Measurements from ENCODE around the gene TMPRSS2. TPM values are rescaled to one million over a fixed set of nuclear protein-coding genes. Genes with fewer than 3 reads are reported as not detected.

TMPRSS2 gene
- total and polyA plus RNA-seq, 9 of the 15 experiments (the other 6 are each of a cell fraction or from before 2014, with no cell fraction given) = 0.20 TPM; not detected in 8

DNA sequence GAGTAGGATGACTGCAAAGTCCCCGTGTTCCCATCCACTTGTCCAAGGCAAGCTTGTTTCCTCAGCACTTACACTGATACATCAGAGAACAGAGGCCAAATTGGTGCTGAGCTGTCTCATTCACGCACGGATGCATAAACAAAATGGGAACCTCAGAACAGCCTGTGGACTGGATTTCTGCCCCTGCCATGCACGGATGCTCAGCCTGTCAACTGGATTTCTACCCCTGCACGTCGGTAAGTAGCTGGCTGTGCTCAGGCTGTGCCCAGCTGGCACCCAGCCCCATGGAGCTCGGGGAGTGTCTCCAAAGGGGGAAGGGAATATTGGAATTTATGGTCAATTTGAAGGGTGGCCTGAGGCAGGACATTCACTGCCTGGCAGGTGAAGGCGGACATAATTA lies 40.8 kb upstream of the TMPRSS2 start:
- Histone ChIP-seq H4K20me1 (replicated peaks; ENCODE audit: control insufficient read depth, insufficient read depth, low read length) (no peaks in the 10 kb centered on the region), H3K27ac (ENCODE audit: extremely low read depth, low read depth, low read length) (no peak overlapping the region), H3K36me3 (ENCODE audit: control insufficient read depth, insufficient read depth, low read length) (no peaks in the 10 kb centered on the region), H3K4me3 (no peak overlapping the region), H3K9me1 (ENCODE audit: control insufficient read depth, insufficient read depth, low read length) (no peaks in the 10 kb centered on the region), H3K79me2 (ENCODE audit: control insufficient read depth, insufficient read depth, low read length) (no peaks in the 10 kb centered on the region), H3K4me2 (ENCODE audit: insufficient read depth, low read length) (no peak overlapping the region), H2AFZ (ENCODE audit: low read depth, low read length) (no peak overlapping the region), H3K9ac (ENCODE audit: insufficient read depth in 1 of 2, low read depth in 2 of 2, low read length in 2 of 2) (no peak overlapping the region), H3K4me1 (replicated peaks in 1 of 2; ENCODE audit: control insufficient read depth in 2 of 2, insufficient read depth in 2 of 2, low read length in 2 of 2) (no peaks in the 10 kb centered on the region), H3K9me3 (replicated peaks; ENCODE audit: control insufficient read depth, insufficient read depth, low read depth, low read length) (no peaks in the 10 kb centered on the region), H3K27me3 (ENCODE audit: control insufficient read depth in 2 of 2, insufficient read depth in 2 of 2, low read length in 2 of 2) (peaks cover 13 to 16% of the 10 kb centered on the region in 2 experiments; a peak in 4 of 5 replicates)
- no peak for DNase-seq (ENCODE audit: extremely low read depth in 1 of 4, low spot score in 3 of 4)
- CTCF ChIA-PET (ENCODE audit: low intra/inter-chr PET ratio) = no interaction called here
- FAIRE-seq = no peak
- intact Hi-C loops (cut with micrococcal nuclease) = no loop called here
- no TSS peak for BruUV-seq (replicated peaks)
- 1% methylated on average over 8 of the region's 8 CpGs for WGBS (ENCODE audit: insufficient coverage, low coverage, missing lambda C conversion rate)
- POLR2A ChIA-PET = no interaction called here
- in situ Hi-C loops (cut with MboI) = no loop called here
- no peak for ATAC-seq
- TF ChIP-seq MAFG (tag; conservative IDR thresholded peaks at IDR 0.05) (no peak), ZNF23 (CRISPR knock-in tag; IDR thresholded peaks at IDR 0.05) (no peak), CCAR2 (IDR thresholded peaks at IDR 0.05; ENCODE audit: low read depth, low read length) (no peak), SIN3A (IDR thresholded peaks at IDR 0.05; ENCODE audit: borderline replicate concordance in 2 of 2, control insufficient read depth in 1 of 2, low read depth in 2 of 2, low read length in 2 of 2) (no peak), ZNF263 (CRISPR knock-in tag; IDR thresholded peaks at IDR 0.05; ENCODE audit: borderline replicate concordance) (peak; percentile 30; the same call in 1 of the 2 replicates), ZNF668 (CRISPR knock-in tag; IDR thresholded peaks at IDR 0.05) (no peak)
- TF ChIP-seq, protein P1, sequence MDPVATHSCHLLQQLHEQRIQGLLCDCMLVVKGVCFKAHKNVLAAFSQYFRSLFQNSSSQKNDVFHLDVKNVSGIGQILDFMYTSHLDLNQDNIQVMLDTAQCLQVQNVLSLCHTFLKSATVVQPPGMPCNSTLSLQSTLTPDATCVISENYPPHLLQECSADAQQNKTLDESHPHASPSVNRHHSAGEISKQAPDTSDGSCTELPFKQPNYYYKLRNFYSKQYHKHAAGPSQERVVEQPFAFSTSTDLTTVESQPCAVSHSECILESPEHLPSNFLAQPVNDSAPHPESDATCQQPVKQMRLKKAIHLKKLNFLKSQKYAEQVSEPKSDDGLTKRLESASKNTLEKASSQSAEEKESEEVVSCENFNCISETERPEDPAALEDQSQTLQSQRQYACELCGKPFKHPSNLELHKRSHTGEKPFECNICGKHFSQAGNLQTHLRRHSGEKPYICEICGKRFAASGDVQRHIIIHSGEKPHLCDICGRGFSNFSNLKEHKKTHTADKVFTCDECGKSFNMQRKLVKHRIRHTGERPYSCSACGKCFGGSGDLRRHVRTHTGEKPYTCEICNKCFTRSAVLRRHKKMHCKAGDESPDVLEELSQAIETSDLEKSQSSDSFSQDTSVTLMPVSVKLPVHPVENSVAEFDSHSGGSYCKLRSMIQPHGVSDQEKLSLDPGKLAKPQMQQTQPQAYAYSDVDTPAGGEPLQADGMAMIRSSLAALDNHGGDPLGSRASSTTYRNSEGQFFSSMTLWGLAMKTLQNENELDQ (CRISPR knock-in tag; IDR thresholded peaks at IDR 0.05; ENCODE audit: borderline replicate concordance) = no peak
